ENCODE data around the gene THOC6. TPM values are rescaled to one million over a fixed set of nuclear protein-coding genes. Genes with fewer than 3 reads are reported as not detected.

Gene THOC6
- polyA plus RNA-seq, 2 of the 4 experiments (the other 2 are of a cell fraction): 32.5 to 53.2 TPM

- DNase-seq (ENCODE audit: low read depth in 1 of 2, low spot score in 1 of 2) (no peak), ATAC-seq (no peak), FAIRE-seq (no peak)
- TF ChIP-seq JUN (IDR thresholded peaks at IDR 0.05) (no peak), CBX8 (IDR thresholded peaks at IDR 0.05) (no peak), RFX5 (IDR thresholded peaks at IDR 0.05) (no peak), PHF8 (IDR thresholded peaks at IDR 0.05; ENCODE audit: borderline replicate concordance, low read depth) (no peak), ZFP36 (IDR thresholded peaks at IDR 0.05; ENCODE audit: borderline replicate concordance, partially characterized antibody) (no peak), HOXB5 (CRISPR knock-in tag; IDR thresholded peaks at IDR 0.05) (no peak), SMC3 (IDR thresholded peaks at IDR 0.05) (no peak)
- 95% methylated on average over 15 of the region's 15 CpGs for WGBS (ENCODE audit: missing lambda C conversion rate)
- peaks cover 15% of the 10 kb centered on the region; the same call in 1 of the 3 replicates for H3K4me1 ChIP-seq
- H3K27ac ChIP-seq: no peak overlapping the region
- H3K4me3 ChIP-seq: no peak overlapping the region
- ChIA-PET POLR2A (interaction anchor here (0.5 kb wide), 1 partner anchor 26 kb away, joined by 4 read pairs; no protein-coding TSS in a partner anchor), CTCF (interaction anchor here (0.6 to 3.3 kb wide), 7 partner anchors 9 to 108 kb away, joined by 3 to 9 read pairs (median 5); no protein-coding TSS in a partner anchor)
- H3K4me2 ChIP-seq: no peak overlapping the region
- no peaks in the 10 kb centered on the region for H3K9me3 ChIP-seq
Measured at GRCh38 chr16:2976673-2977072, 47.2 kb upstream of the THOC6 start.

- Histone ChIP-seq H3K9me3 (no peaks in the 10 kb centered on the region), H3K4me3 (no peak overlapping the region), H3K27ac (no peak overlapping the region), H3K4me2 (no peak overlapping the region), H3K4me1 (peaks cover 15% of the 10 kb centered on the region; the same call in 1 of the 3 replicates)
- no peak for TF ChIP-seq USF2 (IDR thresholded peaks at IDR 0.05)
- TF ChIP-seq MAZ (IDR thresholded peaks at IDR 0.05; ENCODE audit: borderline replicate concordance, low read depth, low read length): no peak
- no peak for TF ChIP-seq CHD4 (IDR thresholded peaks at IDR 0.05; ENCODE audit: borderline replicate concordance)
- no peak for TF ChIP-seq KDM1A (IDR thresholded peaks at IDR 0.05; ENCODE audit: low read depth)
- no peak for TF ChIP-seq TFCP2L1 (CRISPR knock-in tag; IDR thresholded peaks at IDR 0.05)
- no peak for TF ChIP-seq POLR2AphosphoS2 (conservative IDR thresholded peaks at IDR 0.05; ENCODE audit: low read length)
- no peak for TF ChIP-seq JUN (IDR thresholded peaks at IDR 0.05)
- no peak for TF ChIP-seq RCOR1 (IDR thresholded peaks at IDR 0.05; ENCODE audit: low read depth, low read length)
- no peak for TF ChIP-seq REST (IDR thresholded peaks at IDR 0.05)
- TF ChIP-seq RARB (CRISPR knock-in tag; IDR thresholded peaks at IDR 0.05): no peak
- no peak for TF ChIP-seq ZSCAN20 (CRISPR knock-in tag; IDR thresholded peaks at IDR 0.05)
- no peak for TF ChIP-seq CHD2 (IDR thresholded peaks at IDR 0.05; ENCODE audit: low read length, partially characterized antibody)
- no peak for TF ChIP-seq HDAC2 (IDR thresholded peaks at IDR 0.05)
- POLR2A ChIA-PET: interaction anchor here (1.3 kb wide), 1 partner anchor 72 kb away, joined by 3 read pairs; no protein-coding TSS in a partner anchor
- CTCF ChIA-PET: interaction anchor here (0.6 to 3.3 kb wide), 12 partner anchors 7 to 109 kb away, joined by 3 to 13 read pairs (median 6); no protein-coding TSS in a partner anchor
- ATAC-seq (no peak), DNase-seq (ENCODE audit: low read depth in 1 of 2, low spot score in 1 of 2) (no peak), FAIRE-seq (no peak)
- WGBS (ENCODE audit: missing lambda C conversion rate): 71% methylated on average over 6 of the region's 6 CpGs
Measured at GRCh38 chr16:2977440-2977839, 46.4 kb upstream of the THOC6 start.

- Histone ChIP-seq H3K9me3 (no peaks in the 10 kb centered on the region), H3K4me1 (peaks cover 18% of the 10 kb centered on the region; the same call in 2 of the 3 replicates), H3K27ac (peak overlapping the region; percentile 91 to 95), H3K4me2 (peak overlapping the region; percentile 85), H3K4me3 (peak overlapping the region; percentile 71)
- FAIRE-seq (no peak), DNase-seq (ENCODE audit: low read depth in 1 of 2, low spot score in 1 of 2) (no peak), ATAC-seq (peak; percentile 14 to 37; a peak in 3 of 6 replicates)
- WGBS (ENCODE audit: missing lambda C conversion rate): 4% methylated on average over 24 of the region's 43 CpGs
- POLR2A ChIA-PET: interaction anchor here (0.8 to 2.2 kb wide), 4 partner anchors 7 to 41 kb away, joined by 3 to 13 read pairs (median 6); partner anchors contain the start of genes KREMEN2, PAQR4 and TNFRSF12A
- TF ChIP-seq GATA3 (IDR thresholded peaks at IDR 0.05; ENCODE audit: borderline replicate concordance) (no peak), TFCP2L1 (CRISPR knock-in tag; IDR thresholded peaks at IDR 0.05) (no peak), USF2 (IDR thresholded peaks at IDR 0.05) (no peak), MAFK (IDR thresholded peaks at IDR 0.05; ENCODE audit: partially characterized antibody) (no peak), EHF (CRISPR knock-in tag; IDR thresholded peaks at IDR 0.05) (no peak), PBX3 (IDR thresholded peaks at IDR 0.05) (0 out of 2 replicates have a peak, but pooled peaks have one; percentile 16)
- CTCF ChIA-PET: interaction anchor here (1.4 to 3.9 kb wide), 4 partner anchors 8 to 21 kb away, joined by 4 to 27 read pairs (median 13); partner anchors contain the start of gene PAQR4
Measured at GRCh38 chr16:2979669-2980226, 44.1 kb upstream of the THOC6 start.
